ENCODE measurements around the gene CCNA1.
A peak's percentile ranks its signal among the peaks of the same experiment; 100 is the strongest.

CCNA1 gene

DNA sequence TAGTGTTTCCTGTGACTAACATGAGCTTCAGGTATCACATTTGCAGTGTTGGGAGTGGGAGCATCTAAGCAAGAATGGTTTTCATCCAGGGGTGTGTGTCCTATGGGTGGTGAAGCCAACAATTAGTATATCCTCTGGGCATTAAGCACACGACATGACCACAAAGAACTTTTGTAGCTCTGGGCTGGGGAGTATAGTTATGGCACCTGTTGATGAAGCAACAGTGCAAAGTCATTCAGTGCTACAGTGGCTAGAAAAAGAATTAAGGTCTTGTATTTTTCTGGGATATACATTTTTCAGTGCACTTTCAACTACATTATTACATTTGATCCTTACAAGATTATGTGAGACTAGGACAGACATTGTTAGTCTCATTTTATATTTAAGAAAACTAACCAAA lies 21.8 kb downstream of the CCNA1 start:
- no peak for DNase-seq (ENCODE audit: low spot score)

GRCh38 chr13:36454987-36455386 lies 22.7 kb downstream of the CCNA1 start:
- DNase-seq (ENCODE audit: low spot score), result no peak

DNA sequence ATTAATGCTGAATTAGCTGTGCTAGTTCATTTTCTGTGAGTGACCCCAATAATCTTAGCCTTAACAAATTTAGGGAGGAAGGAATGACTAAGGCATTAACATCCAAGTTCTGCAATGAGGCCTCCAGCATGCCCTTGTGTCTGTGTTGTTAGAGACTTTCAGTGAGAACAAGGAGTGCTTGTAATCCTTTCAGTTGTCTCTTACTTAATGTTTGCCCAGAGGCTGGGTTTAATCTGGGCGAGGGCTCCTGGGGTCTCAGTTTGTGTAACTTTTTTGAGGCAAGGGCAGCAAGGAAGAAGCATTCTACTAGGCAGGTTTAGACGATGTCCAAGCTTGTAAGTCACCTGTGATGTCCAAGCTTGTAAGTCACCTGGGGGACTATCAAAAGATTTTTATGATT lies 24.3 kb downstream of the CCNA1 start:
- DNase-seq (ENCODE audit: low spot score), result no peak

- DNase-seq (ENCODE audit: low spot score), result no peak
Measured at GRCh38 chr13:36461506-36461905, 29.2 kb downstream of the CCNA1 start.

GRCh38 chr13:36475468-36475867 lies 43.2 kb downstream of the CCNA1 start:
- peak; percentile 19 for DNase-seq (ENCODE audit: low spot score)

GRCh38 chr13:36476661-36477060 lies 44.4 kb downstream of the CCNA1 start:
- no peak for DNase-seq (ENCODE audit: low spot score)

DNA sequence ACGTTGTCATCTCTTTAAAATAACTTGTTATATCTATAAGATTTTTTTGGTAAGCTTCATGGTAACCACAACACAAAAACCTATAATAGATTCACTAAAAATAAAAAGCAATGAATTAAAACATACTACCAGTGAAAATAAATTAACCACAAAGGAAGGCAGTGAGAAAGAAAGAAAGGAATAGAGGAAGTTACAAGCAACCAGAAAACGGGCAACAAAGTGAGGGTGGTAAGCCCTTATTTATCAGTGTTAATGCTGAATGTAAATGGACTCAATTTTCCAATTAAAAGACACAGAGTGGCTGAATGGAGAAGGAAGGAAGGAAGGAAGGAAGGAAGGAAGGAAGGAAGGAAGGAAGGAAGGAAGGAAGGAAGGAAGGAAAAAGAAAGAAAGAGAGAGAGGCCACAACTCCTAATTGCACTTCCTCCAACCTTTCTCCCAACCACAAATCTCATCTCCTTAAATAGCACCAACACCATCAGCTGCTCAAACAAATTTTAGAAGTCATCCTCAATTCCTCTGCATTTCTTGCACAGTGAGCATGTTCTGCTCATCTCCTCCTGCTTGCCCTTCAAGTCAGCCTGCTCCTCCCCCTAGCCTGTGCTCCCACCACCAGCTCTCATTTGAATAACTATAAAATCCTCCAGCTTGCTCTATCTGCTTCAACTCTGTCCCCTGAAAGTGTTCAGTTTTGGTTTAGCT lies 48.6 kb downstream of the CCNA1 start:
- DNase-seq (ENCODE audit: low spot score), result no peak

GRCh38 chr13:36490055-36490454 lies 57.8 kb downstream of the CCNA1 start:
- DNase-seq (ENCODE audit: low spot score), result no peak
